WTC11 (cell line): Measurements from ENCODE around the gene ST3GAL5. TPM values are rescaled to one million over a fixed set of nuclear protein-coding genes. Genes with fewer than 3 reads are reported as not detected.
A peak's percentile ranks its signal among the peaks of the same experiment; 100 is the strongest.

Experiments
- ATAC-seq: fragments of 200-7000 bp; cut with Tn5 transposase; 2 replicates; pipeline ENCODE4 v1.10.0; 2021; ENCODE audit warnings: mild to moderate bottlenecking, moderate library complexity
- CTCF ChIA-PET: fragments of 300-600 bp; sonication (Branson Sonifier 250); formaldehyde crosslinking; loops from one replicate; lab custom pipeline; 2021; ENCODE audit warnings: antibody characterized with exemption; lab: Charles Lee
- POLR2A ChIA-PET: fragments of 350-600 bp; sonication (Branson Sonifier 250); formaldehyde crosslinking; loops from one replicate; lab custom pipeline; 2021; ENCODE audit warnings: antibody characterized with exemption; lab: Charles Lee
- DNase-seq: peaks from one replicate; pipeline ENCODE4 v3.0.0; 2021; ENCODE audit warnings: low spot score
- H3K27ac Mint-ChIP-seq: 2 replicates; pipeline ENCODE4 v1.8.0; 2021; ENCODE audit warnings: mixed read lengths
- H3K27me3 Mint-ChIP-seq: 2 replicates; pipeline ENCODE4 v1.8.0; 2021; ENCODE audit warnings: low read depth, mild to moderate bottlenecking, moderate library complexity, mixed read lengths
- H3K36me3 Mint-ChIP-seq: 2 replicates; pipeline ENCODE4 v1.8.0; 2021; ENCODE audit warnings: mixed read lengths
- H3K4me1 Mint-ChIP-seq: 2 replicates; pipeline ENCODE4 v1.8.0; 2022; ENCODE audit warnings: mixed read lengths
- H3K4me3 Mint-ChIP-seq: 2 replicates; pipeline ENCODE4 v1.8.0; 2021; ENCODE audit warnings: mild to moderate bottlenecking, moderate library complexity, mixed read lengths
- H3K9me3 Mint-ChIP-seq: 2 replicates; pipeline ENCODE4 v1.8.0; 2021; ENCODE audit warnings: mixed read lengths
- EMX1 ChIP-seq: fragments of 250-450 bp; sonication (Bioruptor Pico); IDR thresholded peaks from 2 replicates; pipeline ENCODE4 v1.8.0; 2021; ENCODE audit warnings: mild to moderate bottlenecking
- GRHL2 ChIP-seq: fragments of 250-450 bp; sonication (Bioruptor Pico); IDR thresholded peaks from 2 replicates; pipeline ENCODE4 v1.8.0; 2022; ENCODE audit warnings: mild to moderate bottlenecking, moderate library complexity; ENCODE audit not compliant: insufficient replicate concordance, severe bottlenecking
- HMGA2 ChIP-seq: fragments of 250-450 bp; sonication (Bioruptor Pico); IDR thresholded peaks from 2 replicates; pipeline ENCODE4 v1.4.0; 2021; ENCODE audit warnings: mild to moderate bottlenecking, moderate library complexity
- JAZF1 ChIP-seq: fragments of 250-450 bp; sonication (Bioruptor Pico); IDR thresholded peaks from 2 replicates; pipeline ENCODE4 v1.9.0; 2021; ENCODE audit warnings: moderate library complexity, mild to moderate bottlenecking, inconsistent platforms
- MXD4 ChIP-seq: fragments of 250-450 bp; sonication (Bioruptor Pico); IDR thresholded peaks from 2 replicates; pipeline ENCODE4 v1.8.0; 2021; ENCODE audit warnings: mild to moderate bottlenecking, moderate library complexity, borderline replicate concordance
- NFE2L1 ChIP-seq: sonication (generic); formaldehyde crosslinking; IDR thresholded peaks from 2 replicates; pipeline ENCODE4 v1.8.1; 2023; ENCODE audit warnings: missing genetic modification reagents
- ZNF219 ChIP-seq: sonication (generic); formaldehyde crosslinking; IDR thresholded peaks from 2 replicates; pipeline ENCODE4 v1.8.0; 2023; ENCODE audit warnings: missing genetic modification reagents, mild to moderate bottlenecking, borderline replicate concordance
- ZNF671 ChIP-seq: fragments of 250-450 bp; sonication (Bioruptor Pico); IDR thresholded peaks from 2 replicates; pipeline ENCODE4 v1.8.0; 2021; ENCODE audit warnings: mild to moderate bottlenecking
- total RNA-seq: library from RNA; stranded (reverse); gene quantifications from 3 replicates; pipeline ENCODE4 v1.2.3, GENCODE V29; 2021
- TF ChIP-seq, protein P1 (sequence below): fragments of 250-450 bp; sonication (Bioruptor Pico); IDR thresholded peaks from 2 replicates; pipeline ENCODE4 v1.9.0; 2021; ENCODE audit warnings: mild to moderate bottlenecking
- TF ChIP-seq, protein P2 (sequence below): sonication (generic); formaldehyde crosslinking; IDR thresholded peaks from 2 replicates; pipeline ENCODE4 v1.8.1; 2023; ENCODE audit warnings: mild to moderate bottlenecking, moderate library complexity, missing genetic modification reagents
- TF ChIP-seq, protein P3 (sequence below): sonication (generic); formaldehyde crosslinking; conservative IDR thresholded peaks from 2 replicates; pipeline ENCODE4 v1.8.1; 2023; ENCODE audit warnings: mild to moderate bottlenecking, low read depth, missing genetic modification reagents, moderate library complexity
- TF ChIP-seq, protein P4 (sequence below): sonication (generic); formaldehyde crosslinking; IDR thresholded peaks from 2 replicates; pipeline ENCODE4 v1.8.0; 2022; ENCODE audit warnings: mild to moderate bottlenecking, missing genetic modification reagents
- TF ChIP-seq, protein P5 (sequence below): fragments of 200-600 bp; IDR thresholded peaks from 2 replicates; pipeline ENCODE4 v1.8.0; 2022; ENCODE audit warnings: antibody characterized with exemption
- TF ChIP-seq, protein P6 (sequence below): fragments of 250-450 bp; sonication (Bioruptor Pico); IDR thresholded peaks from 2 replicates; pipeline ENCODE4 v1.8.0; 2021; ENCODE audit warnings: mild to moderate bottlenecking
- TF ChIP-seq, protein P7 (sequence below): sonication (generic); formaldehyde crosslinking; IDR thresholded peaks from 2 replicates; pipeline ENCODE4 v1.8.1; 2023; ENCODE audit warnings: mild to moderate bottlenecking, missing genetic modification reagents, moderate library complexity
- TF ChIP-seq, protein P8 (sequence below): sonication (generic); formaldehyde crosslinking; IDR thresholded peaks from 2 replicates; pipeline ENCODE4 v1.8.1; 2022; ENCODE audit warnings: low read depth, mild to moderate bottlenecking, moderate library complexity, missing genetic modification reagents, borderline replicate concordance

The ST3GAL5 gene
- total RNA-seq, 1 experiment from 2014 or later: 5.9 TPM

DNA sequence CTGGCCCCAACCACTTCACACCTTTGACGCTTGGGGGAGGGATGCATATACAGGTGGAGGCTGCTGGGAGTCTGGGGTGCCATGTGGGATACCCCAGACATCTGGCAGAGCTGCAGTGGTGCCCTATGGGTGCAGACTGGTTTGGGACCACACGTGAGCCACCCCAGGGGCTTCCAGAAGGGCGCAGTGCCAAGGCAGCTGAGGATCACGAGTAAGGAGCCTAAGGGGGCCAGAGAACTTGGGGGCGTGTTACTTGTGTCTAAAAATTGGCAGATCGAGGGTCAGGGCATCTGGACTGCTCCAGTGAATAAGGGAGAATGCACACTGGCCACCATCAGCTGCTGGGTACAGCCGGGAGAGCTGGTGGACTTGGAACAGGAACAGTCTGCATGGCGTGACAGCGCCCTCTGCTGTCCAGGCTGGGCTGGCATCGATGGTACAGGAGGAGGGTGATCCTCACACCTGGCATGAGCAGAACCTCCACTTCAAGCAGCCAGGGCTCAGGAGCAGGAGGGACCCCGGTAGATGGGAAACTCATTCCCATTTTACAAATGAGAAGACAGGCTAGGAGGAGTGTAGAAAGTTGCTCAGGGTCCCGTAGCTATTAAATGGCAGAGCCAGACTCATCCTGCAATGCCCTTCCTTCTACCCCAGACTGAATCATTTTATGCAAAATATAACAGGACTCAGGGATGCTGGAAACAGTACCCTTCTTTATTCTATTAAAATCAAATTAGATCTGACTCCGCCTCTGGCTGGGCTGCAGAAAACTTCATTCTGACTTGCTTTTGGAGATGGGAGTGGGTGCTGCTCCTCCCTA is 74.6 kb downstream of the ST3GAL5 start:
- Mint-ChIP-seq H3K4me1 (peaks cover 9% of the 10 kb centered on the region), H3K27me3 (peaks cover 3% of the 10 kb centered on the region; the same call in 1 of the 2 replicates), H3K4me3 (no peak overlapping the region), H3K9me3 (no peaks in the 10 kb centered on the region), H3K27ac (no peak overlapping the region), H3K36me3 (no peaks in the 10 kb centered on the region)
- DNase-seq: peak; percentile 96
- peak; percentile 95 for ATAC-seq
- ChIA-PET CTCF (interaction anchor here (0.6 to 6.5 kb wide), 34 partner anchors 9 to 292 kb away, joined by 3 to 100 read pairs (median 5); partner anchors contain the start of genes ATOH8, POLR1A and PTCD3), POLR2A (no interaction called here)
- TF ChIP-seq JAZF1 (CRISPR knock-in tag) (no peak), HMGA2 (no peak), MXD4 (CRISPR knock-in tag) (no peak), GRHL2 (CRISPR knock-in tag) (no peak), ZNF671 (CRISPR knock-in tag) (no peak), EMX1 (CRISPR knock-in tag) (no peak)
- TF ChIP-seq, protein P1, sequence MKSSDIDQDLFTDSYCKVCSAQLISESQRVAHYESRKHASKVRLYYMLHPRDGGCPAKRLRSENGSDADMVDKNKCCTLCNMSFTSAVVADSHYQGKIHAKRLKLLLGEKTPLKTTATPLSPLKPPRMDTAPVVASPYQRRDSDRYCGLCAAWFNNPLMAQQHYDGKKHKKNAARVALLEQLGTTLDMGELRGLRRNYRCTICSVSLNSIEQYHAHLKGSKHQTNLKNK (CRISPR knock-in tag): no peak
- TF ChIP-seq, protein P2, sequence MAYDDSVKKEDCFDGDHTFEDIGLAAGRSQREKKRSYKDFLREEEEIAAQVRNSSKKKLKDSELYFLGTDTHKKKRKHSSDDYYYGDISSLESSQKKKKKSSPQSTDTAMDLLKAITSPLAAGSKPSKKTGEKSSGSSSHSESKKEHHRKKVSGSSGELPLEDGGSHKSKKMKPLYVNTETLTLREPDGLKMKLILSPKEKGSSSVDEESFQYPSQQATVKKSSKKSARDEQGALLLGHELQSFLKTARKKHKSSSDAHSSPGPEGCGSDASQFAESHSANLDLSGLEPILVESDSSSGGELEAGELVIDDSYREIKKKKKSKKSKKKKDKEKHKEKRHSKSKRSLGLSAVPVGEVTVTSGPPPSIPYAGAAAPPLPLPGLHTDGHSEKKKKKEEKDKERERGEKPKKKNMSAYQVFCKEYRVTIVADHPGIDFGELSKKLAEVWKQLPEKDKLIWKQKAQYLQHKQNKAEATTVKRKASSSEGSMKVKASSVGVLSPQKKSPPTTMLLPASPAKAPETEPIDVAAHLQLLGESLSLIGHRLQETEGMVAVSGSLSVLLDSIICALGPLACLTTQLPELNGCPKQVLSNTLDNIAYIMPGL (CRISPR knock-in tag): 0 out of 2 replicates have a peak, but pooled peaks have one; percentile 25
- TF ChIP-seq, protein P3, sequence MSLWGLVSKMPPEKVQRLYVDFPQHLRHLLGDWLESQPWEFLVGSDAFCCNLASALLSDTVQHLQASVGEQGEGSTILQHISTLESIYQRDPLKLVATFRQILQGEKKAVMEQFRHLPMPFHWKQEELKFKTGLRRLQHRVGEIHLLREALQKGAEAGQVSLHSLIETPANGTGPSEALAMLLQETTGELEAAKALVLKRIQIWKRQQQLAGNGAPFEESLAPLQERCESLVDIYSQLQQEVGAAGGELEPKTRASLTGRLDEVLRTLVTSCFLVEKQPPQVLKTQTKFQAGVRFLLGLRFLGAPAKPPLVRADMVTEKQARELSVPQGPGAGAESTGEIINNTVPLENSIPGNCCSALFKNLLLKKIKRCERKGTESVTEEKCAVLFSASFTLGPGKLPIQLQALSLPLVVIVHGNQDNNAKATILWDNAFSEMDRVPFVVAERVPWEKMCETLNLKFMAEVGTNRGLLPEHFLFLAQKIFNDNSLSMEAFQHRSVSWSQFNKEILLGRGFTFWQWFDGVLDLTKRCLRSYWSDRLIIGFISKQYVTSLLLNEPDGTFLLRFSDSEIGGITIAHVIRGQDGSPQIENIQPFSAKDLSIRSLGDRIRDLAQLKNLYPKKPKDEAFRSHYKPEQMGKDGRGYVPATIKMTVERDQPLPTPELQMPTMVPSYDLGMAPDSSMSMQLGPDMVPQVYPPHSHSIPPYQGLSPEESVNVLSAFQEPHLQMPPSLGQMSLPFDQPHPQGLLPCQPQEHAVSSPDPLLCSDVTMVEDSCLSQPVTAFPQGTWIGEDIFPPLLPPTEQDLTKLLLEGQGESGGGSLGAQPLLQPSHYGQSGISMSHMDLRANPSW (CRISPR knock-in tag): no peak
- TF ChIP-seq, protein P4, sequence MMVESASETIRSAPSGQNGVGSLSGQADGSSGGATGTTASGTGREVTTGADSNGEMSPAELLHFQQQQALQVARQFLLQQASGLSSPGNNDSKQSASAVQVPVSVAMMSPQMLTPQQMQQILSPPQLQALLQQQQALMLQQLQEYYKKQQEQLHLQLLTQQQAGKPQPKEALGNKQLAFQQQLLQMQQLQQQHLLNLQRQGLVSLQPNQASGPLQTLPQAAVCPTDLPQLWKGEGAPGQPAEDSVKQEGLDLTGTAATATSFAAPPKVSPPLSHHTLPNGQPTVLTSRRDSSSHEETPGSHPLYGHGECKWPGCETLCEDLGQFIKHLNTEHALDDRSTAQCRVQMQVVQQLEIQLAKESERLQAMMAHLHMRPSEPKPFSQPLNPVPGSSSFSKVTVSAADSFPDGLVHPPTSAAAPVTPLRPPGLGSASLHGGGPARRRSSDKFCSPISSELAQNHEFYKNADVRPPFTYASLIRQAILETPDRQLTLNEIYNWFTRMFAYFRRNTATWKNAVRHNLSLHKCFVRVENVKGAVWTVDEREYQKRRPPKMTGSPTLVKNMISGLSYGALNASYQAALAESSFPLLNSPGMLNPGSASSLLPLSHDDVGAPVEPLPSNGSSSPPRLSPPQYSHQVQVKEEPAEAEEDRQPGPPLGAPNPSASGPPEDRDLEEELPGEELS: 0 out of 2 replicates have a peak, but pooled peaks have one; percentile 23
- TF ChIP-seq, protein P5, sequence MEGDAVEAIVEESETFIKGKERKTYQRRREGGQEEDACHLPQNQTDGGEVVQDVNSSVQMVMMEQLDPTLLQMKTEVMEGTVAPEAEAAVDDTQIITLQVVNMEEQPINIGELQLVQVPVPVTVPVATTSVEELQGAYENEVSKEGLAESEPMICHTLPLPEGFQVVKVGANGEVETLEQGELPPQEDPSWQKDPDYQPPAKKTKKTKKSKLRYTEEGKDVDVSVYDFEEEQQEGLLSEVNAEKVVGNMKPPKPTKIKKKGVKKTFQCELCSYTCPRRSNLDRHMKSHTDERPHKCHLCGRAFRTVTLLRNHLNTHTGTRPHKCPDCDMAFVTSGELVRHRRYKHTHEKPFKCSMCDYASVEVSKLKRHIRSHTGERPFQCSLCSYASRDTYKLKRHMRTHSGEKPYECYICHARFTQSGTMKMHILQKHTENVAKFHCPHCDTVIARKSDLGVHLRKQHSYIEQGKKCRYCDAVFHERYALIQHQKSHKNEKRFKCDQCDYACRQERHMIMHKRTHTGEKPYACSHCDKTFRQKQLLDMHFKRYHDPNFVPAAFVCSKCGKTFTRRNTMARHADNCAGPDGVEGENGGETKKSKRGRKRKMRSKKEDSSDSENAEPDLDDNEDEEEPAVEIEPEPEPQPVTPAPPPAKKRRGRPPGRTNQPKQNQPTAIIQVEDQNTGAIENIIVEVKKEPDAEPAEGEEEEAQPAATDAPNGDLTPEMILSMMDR: peak; percentile 95
- TF ChIP-seq, all 79 proteins: peak for 3

DNA sequence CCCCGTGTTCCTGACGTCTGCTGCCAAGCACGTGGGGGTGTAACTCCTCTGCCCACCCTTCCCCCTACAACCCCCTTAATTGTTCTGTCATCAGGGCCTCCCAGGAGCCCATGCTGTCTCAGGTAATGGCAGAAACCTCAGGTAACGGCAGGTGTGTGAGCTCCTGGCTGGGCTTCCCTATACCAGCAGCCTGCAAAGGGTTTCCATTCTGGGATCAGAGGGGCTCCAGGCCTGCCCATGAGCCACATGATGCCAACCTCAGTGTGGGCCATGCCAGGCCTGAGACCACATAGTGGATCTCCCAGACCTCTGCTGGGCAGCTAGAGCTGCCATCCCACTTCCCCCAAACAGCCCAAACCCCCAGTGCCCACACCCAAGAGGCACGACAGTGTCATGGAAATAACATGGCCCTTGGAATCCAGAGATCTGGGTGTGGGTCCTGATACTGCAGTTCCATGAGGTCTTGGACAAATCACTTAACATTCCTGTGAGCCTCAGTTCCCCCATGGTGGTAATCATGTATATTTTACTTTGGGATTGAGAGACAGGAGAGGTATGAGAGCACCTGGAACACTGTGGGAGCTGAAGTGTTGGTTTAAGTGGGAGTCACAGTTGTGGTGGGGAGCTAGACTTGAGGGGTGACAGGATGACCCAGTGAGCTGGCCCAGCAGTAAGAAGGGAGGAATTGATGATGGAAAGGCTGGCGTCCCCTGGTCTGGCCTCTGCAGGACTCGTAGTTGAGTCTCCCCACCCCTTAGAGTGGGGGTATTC is 75.4 kb downstream of the ST3GAL5 start:
- Mint-ChIP-seq H3K36me3 (no peaks in the 10 kb centered on the region), H3K27me3 (peaks cover 3% of the 10 kb centered on the region; the same call in 1 of the 2 replicates)
- no peak for ATAC-seq
- POLR2A ChIA-PET: no interaction called here
- TF ChIP-seq, protein P6, sequence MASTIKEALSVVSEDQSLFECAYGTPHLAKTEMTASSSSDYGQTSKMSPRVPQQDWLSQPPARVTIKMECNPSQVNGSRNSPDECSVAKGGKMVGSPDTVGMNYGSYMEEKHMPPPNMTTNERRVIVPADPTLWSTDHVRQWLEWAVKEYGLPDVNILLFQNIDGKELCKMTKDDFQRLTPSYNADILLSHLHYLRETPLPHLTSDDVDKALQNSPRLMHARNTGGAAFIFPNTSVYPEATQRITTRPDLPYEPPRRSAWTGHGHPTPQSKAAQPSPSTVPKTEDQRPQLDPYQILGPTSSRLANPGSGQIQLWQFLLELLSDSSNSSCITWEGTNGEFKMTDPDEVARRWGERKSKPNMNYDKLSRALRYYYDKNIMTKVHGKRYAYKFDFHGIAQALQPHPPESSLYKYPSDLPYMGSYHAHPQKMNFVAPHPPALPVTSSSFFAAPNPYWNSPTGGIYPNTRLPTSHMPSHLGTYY (CRISPR knock-in tag): no peak
- TF ChIP-seq GRHL2 (CRISPR knock-in tag): no peak
- TF ChIP-seq NFE2L1 (CRISPR knock-in tag): no peak
- no peak for TF ChIP-seq JAZF1 (CRISPR knock-in tag)
- TF ChIP-seq, protein P7, sequence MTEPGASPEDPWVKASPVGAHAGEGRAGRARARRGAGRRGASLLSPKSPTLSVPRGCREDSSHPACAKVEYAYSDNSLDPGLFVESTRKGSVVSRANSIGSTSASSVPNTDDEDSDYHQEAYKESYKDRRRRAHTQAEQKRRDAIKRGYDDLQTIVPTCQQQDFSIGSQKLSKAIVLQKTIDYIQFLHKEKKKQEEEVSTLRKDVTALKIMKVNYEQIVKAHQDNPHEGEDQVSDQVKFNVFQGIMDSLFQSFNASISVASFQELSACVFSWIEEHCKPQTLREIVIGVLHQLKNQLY (CRISPR knock-in tag): no peak
- TF ChIP-seq ZNF219 (CRISPR knock-in tag): no peak
- TF ChIP-seq, protein P8, sequence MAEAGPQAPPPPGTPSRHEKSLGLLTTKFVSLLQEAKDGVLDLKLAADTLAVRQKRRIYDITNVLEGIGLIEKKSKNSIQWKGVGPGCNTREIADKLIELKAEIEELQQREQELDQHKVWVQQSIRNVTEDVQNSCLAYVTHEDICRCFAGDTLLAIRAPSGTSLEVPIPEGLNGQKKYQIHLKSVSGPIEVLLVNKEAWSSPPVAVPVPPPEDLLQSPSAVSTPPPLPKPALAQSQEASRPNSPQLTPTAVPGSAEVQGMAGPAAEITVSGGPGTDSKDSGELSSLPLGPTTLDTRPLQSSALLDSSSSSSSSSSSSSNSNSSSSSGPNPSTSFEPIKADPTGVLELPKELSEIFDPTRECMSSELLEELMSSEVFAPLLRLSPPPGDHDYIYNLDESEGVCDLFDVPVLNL: no peak
- TF ChIP-seq, all 79 proteins: peak for 0
- H3K4me3 Mint-ChIP-seq: no peak overlapping the region
- H3K27ac Mint-ChIP-seq: no peak overlapping the region
- DNase-seq: no peak
- peaks cover 9% of the 10 kb centered on the region for H3K4me1 Mint-ChIP-seq
- CTCF ChIA-PET: interaction anchor here (0.6 to 6.5 kb wide), 36 partner anchors 8 to 293 kb away, joined by 3 to 100 read pairs (median 5); partner anchors contain the start of genes ATOH8, POLR1A and PTCD3
- H3K9me3 Mint-ChIP-seq: no peaks in the 10 kb centered on the region
